Dermis blood vessel endothelial cell (primary cell): ENCODE measurements around the gene LRMDA. TPM values are rescaled to one million over a fixed set of nuclear protein-coding genes. Genes with fewer than 3 reads are reported as not detected.

Source experiments
- DNase-seq: peaks from one replicate; pipeline ENCODE4 v3.0.0; 2010
- total RNA-seq: library from RNA; depleted of rRNA; stranded (reverse); fragments of >200 nt; gene quantifications from 2 replicates; pipeline ENCODE4 v1.2.3, GENCODE V29; 2014

LRMDA gene
- total RNA-seq, 1 donor from 2014 or later = 27.4 TPM

DNA sequence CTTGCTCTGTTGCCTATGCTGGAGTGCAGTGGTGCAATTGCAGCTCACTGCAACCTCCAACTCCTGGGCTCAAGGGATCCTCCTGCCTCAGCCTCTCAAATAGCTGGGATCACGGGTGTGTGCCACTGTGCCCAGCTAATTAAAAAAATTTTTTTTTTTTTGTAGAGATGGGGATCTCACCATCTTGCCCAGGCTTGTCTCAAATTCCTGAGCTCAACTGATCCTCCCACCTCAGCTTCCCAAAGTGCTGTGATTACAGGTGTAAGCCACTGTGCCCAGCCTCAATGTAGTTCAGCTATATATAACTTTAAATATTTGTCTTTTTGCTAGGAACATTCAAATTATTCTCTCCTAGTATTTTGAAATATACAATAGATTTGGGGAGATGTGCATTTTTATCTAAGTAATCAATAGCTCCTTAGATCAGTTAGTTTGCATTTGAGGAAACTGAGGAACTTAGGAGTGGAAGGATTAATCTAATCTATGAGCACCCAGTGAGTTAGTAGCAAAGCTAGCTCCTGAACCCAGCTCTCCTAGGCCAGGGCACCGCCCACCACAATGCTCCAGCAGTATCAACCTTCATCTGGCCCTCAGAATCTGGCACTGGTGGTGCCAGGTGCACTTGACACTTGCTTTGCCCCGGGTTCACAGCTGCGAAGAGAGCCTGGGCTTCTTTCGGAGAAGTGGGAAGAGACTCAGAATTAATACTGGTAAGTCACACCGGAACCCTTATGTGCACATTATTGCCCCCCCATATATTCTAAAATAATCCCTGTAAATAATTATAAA, 5.9 kb upstream of the LRMDA start:
- no peak for DNase-seq

GRCh38 chr10:75426880-75427279, 4.5 kb upstream of the LRMDA start:
- DNase-seq = no peak

DNA sequence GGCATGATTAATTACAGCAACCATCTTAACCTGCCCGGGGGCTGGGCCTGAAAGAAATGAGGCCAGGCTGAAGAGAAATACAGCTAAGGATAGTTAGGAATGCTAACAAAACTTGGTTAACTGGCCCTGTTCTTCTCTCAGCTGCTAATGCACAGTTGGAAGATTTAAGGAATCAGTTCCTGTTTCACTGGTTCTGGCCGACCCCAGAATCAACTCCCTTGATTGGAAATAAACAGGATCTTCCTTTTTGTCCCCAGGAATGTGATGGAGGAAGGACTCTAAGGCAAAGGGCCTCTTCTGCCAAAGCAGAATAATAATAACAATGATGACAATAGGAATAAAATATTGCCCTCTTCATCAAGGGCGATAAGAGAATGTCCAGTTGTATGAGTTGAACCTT, 3.5 kb upstream of the LRMDA start:
- peak; percentile 5 for DNase-seq

GRCh38 chr10:75428434-75429158, 2.8 kb upstream of the LRMDA start:
- peak; percentile 39 for DNase-seq

DNA sequence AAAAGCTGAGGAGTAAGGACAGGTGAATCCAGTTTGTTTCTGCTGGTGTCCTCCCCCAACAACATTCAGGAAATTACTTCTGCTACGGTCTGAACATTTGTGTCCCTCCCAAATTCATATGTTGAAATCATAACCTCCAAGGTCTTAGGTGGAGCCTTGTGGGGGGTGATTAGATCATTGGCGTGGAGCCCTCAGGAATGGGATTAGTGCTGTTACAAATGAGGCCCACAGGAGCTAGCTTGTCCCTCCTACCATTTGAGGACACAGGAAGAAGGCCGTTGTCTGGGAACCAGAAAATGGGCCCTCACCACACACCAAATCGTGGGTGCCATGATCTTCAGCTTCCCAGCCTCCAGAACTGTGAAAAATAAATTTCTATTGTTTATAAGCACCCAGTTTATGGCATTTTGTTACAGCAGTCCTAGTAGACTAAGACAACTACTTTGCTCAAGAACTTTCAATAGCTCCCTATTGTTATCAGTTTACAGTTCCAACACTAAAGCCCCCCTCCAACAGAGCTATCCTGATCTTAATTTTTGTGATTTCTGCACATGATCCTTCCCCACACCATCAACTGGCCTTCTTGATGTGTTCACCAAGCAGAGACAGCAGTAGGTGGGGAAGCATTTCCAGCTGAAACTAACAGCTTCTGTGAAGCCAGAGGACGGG, 2.1 kb upstream of the LRMDA start:
- DNase-seq = no peak

- peak; percentile 53 for DNase-seq
Observed at GRCh38 chr10:75430000-75430763, 1.2 kb upstream of the LRMDA start.

- DNase-seq = no peak
Observed at GRCh38 chr10:75432176-75432575, 752 bp downstream of the LRMDA start.

- DNase-seq = no peak
Observed at GRCh38 chr10:75432763-75433162, 1.3 kb downstream of the LRMDA start.

DNA sequence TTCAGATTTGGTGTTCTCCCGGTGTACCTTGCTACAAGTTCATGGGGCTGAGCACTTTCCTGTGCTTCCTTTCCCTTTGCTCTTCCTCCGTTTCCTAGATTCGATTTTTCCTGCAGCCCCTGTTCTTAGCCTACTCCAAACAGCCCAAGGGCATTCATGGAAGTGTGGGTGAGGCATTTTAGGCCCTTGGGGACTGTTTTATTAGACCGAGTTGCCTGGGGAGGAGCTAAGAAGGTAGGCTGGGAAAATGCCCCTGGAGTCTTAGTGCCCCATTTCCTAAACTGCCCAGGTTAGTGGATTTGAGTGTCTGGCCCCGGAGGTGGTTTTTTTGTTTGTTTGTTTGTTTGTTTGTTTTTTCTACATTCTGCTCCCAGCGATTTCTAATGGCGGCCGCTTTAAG, 1.8 kb downstream of the LRMDA start:
- DNase-seq = no peak

DNA sequence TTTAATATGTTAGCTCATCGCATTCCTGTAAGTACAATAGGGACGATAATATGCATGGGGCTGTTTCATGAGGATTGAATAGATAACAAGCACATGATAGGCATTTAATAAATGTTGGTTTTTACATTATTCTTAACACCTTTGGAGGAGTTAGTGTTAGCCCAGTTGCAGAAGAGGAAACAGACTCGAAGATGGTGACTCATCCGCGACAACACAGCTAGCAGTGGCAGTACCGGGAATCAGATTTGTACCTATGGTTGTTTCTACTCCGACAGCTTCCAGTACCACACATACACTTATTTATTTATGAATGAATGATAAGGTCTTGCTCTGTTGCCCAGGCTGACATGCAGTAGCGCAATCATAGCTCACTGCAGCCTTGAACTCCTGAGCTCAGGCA, 2.9 kb downstream of the LRMDA start:
- DNase-seq = no peak

- no peak for DNase-seq
Observed at GRCh38 chr10:75435291-75435690, 3.9 kb downstream of the LRMDA start.

DNA sequence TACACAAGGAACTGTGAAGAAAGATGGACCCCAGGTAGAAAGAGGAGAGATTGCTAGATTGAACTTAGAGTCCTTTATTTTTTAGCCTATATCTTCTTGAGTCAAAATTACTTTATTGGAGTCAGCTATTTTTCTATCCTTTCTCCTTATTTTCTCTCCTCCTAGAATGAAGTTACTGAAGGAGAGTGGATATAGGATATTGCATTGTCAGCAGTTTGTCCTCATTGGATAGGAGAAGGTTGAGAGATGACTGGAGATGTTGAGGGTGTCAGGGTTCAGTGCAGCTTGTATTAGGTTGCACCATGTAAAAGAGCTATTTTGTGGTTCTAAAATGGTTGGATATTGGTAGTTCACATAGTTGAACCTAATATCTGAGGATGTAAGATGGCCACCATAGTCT, 5.5 kb downstream of the LRMDA start:
- no peak for DNase-seq

GRCh38 chr10:75437693-75438092, 6.3 kb downstream of the LRMDA start:
- DNase-seq = no peak

DNA sequence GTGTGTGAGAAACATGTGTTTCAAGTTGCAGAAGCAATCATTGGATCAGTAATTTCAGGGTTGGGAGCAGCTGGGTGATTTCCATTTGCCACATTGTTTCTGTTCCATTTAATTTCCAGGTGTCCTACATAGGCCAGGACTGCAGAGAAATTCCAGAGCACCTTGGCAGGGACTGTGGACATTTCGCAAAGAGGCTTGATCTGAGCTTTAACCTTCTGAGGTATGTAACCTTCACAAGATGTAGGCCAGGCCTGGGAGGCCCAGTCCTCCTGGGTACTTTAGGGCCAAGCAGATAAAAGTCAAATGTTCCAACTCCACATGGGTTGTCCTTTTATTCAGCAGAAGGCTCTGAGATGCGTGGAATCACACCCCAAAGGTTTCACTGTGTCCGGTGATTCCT, 6.9 kb downstream of the LRMDA start:
- no peak for DNase-seq

DNA sequence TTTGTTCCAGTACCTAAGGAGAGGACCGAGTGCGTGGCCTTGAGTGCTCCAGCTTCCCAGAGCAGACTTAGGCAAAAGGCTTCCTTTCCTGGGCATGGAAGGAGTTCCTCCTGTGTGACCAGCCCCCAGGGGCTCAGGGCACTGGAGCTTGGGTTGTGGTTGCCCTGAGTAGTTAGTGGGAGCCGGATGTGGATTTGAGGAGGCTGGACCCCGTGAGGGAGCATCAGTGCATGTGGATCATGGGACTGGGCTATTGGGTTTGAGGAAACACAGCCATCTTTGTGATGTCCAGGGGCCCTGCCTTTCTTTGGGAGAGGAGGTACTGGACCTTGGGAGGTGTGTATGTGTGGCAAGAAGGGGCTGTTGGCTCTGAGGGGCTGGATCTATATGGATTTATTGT, 8.4 kb downstream of the LRMDA start:
- DNase-seq = no peak

DNA sequence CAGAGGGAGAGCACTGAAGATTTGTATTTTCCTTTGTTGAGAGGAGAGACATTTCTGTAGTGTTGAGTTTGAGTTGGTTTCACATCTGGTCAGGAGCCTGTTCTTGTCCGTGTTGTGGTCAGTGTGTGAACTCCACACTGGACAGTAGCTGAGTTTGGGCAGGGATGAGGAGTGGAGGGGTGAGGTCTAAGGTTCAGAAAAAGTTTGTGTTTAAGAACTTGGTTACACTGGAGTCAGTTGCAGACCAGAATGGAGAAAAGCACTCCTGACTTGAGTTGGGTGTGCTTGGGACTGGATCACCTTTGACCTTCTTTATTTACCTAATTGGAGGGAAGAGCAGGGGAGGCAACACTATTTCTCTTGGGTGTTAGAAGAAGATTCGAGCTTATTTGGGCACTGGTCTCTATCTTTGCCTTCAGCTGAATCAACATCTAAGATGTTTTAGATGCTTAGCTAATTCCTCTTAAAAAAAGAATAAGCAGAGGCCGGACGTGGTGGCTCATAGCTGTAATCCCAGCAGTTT, 8.9 kb downstream of the LRMDA start:
- no peak for DNase-seq

GRCh38 chr10:75441196-75441595, 9.8 kb downstream of the LRMDA start:
- no peak for DNase-seq

DNA sequence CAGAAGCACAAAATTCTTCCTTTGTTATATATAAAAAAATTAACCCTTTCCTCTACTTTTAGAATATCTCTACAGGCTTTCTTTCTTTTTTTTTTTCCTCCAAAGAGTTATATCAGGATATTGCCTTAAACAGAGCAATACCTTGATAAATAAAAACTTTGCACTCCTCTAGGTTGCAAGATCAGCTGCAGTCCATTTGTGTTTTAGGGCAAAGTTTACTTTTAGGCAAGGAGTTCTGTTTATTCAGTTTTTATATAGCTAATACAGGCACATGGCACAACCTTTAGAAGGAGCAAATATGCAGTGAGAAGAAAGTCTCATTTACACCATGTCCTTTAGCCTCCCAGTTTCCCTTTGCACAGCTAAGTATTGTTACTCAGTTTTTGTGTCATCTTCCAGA, 10.3 kb downstream of the LRMDA start:
- DNase-seq = no peak

- no peak for DNase-seq
Observed at GRCh38 chr10:75443362-75443761, 11.9 kb downstream of the LRMDA start.

GRCh38 chr10:75444781-75445386, 13.5 kb downstream of the LRMDA start:
- no peak for DNase-seq

DNA sequence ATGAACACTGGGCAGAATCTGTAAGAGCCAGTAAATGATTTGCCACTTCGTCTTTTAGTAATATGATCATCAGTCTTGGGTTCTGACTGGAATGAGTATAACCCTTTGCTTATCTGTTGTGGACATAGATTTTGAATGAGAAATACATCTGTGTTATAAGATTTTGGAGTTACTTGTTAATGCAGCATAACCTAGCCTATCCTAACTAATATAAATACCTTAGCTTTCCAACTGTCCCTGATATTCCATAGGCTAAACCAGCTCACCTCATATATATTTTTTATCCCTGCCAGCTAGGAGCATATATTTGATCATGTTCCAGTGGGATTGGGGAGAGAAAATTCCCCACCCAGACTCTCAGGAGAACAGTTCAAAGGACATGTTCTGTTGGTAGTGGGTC, 15.1 kb downstream of the LRMDA start:
- no peak for DNase-seq

DNA sequence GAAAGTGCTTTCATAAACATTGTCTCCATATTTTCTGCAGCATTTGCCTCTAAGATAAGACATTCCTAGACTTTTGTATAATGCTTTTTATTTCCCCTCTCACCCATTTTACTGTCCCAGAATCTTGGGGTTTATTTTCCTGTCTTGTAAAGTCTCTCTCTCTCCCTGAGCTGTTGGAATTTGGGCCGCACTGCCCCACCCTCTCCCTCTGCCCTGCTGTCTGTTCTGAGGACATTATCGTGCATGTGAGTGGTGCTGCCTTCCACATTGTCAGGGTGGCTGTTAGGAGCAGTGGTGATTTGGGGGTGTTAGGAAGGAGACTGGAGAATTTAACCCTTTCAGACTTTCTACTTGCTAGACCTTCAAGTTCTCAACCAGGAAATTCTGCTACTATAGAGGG, 16.7 kb downstream of the LRMDA start:
- DNase-seq = no peak
